HG03342 (cell line): Measurements from ENCODE around the gene ARHGDIB.

Source experiments
- ATAC-seq: cut with Tn5 transposase; IDR thresholded peaks from one replicate; pipeline ENCODE4 v1.9.1; 2021; ENCODE audit warnings: mild to moderate bottlenecking, moderate library complexity; ENCODE audit not compliant: unreplicated experiment

The ARHGDIB gene

DNA sequence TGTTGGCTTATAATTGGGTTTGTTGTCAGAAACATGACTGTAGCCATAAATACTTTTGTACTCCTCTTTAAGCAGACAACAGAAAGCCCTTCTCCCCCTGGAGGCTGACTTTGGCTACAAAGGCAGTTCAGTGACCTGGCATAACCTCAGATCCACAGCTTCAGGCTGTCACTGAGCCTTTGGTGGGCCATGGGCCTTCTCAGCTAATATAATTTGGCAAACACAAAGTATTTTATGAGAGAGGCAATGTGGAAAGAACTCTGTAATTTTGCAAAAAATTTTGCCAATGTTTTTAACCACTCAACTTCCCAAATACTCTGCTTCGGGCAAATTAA, 60.2 kb downstream of the ARHGDIB start:
- ATAC-seq = no peak

DNA sequence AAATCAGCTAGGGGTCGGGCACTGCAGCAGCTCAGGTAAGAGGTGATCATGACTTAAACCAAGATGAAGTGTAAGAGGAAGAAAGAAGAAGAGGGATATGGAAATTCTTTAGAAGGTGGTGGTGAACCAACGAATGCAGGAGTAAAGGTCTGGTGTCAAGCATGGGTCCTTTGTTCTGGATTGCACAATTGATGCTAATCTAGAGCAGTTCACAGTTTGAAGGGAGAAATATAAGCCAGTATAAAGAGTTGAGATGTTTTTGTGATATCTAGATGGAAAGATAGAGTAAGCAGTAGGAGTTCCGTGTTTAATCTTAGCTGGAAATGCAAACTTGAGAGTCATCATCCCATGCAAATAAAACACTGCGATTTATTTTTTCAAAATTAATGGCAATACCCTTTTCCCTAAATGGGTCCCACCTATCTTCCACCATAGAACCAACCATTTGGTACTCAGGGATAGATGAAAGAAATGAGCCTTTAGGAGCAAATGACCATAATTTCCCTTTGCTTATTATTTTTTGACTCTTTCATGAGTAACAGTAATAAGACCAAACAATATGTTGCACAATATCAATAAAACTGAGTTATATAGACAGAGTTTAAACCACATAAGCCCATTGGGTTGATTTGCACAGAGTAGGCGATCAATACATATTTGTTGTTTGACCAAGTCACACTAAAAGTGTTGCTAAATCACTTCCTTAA, 60.7 kb downstream of the ARHGDIB start:
- ATAC-seq = no peak

GRCh38 chr12:14896521-14897169, 64.8 kb downstream of the ARHGDIB start:
- no peak for ATAC-seq

- ATAC-seq = no peak
Measured at GRCh38 chr12:14893506-14894250, 67.7 kb downstream of the ARHGDIB start.

GRCh38 chr12:14892726-14893505, 68.5 kb downstream of the ARHGDIB start:
- ATAC-seq = no peak
